CD14-positive monocyte (primary cell): ENCODE results near the gene TERB1. TPM values are rescaled to one million over a fixed set of nuclear protein-coding genes. Genes with fewer than 3 reads are reported as not detected.

Source experiments
- DNase-seq, 3 donors: peaks; one replicate each; pipeline ENCODE4 v3.0.0-alpha.2; 2011 to 2022
- H2AFZ ChIP-seq: 2 replicates; pipeline ENCODE4 v1.6.0; 2012; ENCODE audit warnings: mild to moderate bottlenecking, low read depth, low read length, inconsistent platforms; ENCODE audit not compliant: insufficient read depth, poor library complexity, severe bottlenecking
- H3K27ac ChIP-seq, 2 donors: 1 replicate in 1 of 2; 2 replicates in 1 of 2; pipeline ENCODE4 v1.5.1; 2012 to 2013; ENCODE audit warnings: low read length in 2 of 2, control low read depth in 1 of 2, inconsistent platforms in 1 of 2, low read depth in 1 of 2, mild to moderate bottlenecking in 1 of 2
- H3K27me3 ChIP-seq, 2 donors: one replicate each; pipeline versions ENCODE4 v1.6.0 to v1.6.1; 2011 to 2013; ENCODE audit warnings: low read length in 2 of 2; ENCODE audit not compliant: control insufficient read depth in 2 of 2, insufficient read depth in 2 of 2
- H3K36me3 ChIP-seq, 2 donors: replicated peaks in 1 of 2; 1 replicate in 1 of 2; 2 replicates in 1 of 2; pipeline versions ENCODE4 v1.5.1 to v1.6.1; 2012 to 2013; ENCODE audit warnings: low read length in 2 of 2, control low read depth in 1 of 2, inconsistent platforms in 1 of 2, mild to moderate bottlenecking in 1 of 2; ENCODE audit not compliant: insufficient read depth in 2 of 2, control insufficient read depth in 1 of 2
- H3K4me1 ChIP-seq, 2 donors: 1 replicate in 1 of 2; 2 replicates in 1 of 2; pipeline versions ENCODE4 v1.5.1 to v1.6.1; 2012 to 2013; ENCODE audit warnings: low read length in 2 of 2, control low read depth in 1 of 2, inconsistent platforms in 1 of 2, mild to moderate bottlenecking in 1 of 2, moderate library complexity in 1 of 2; ENCODE audit not compliant: insufficient read depth in 2 of 2, control insufficient read depth in 1 of 2
- H3K4me2 ChIP-seq: replicated peaks from 2 replicates; pipeline ENCODE3; 2012; ENCODE audit warnings: low read length, moderate library complexity, mild to moderate bottlenecking; ENCODE audit not compliant: poor library complexity, severe bottlenecking; ENCODE audit errors: extremely low read depth
- H3K4me3 ChIP-seq, 3 experiments: fragments of 200-600 bp in 1 of 3; sonication (generic) in 1 of 3; replicated peaks in 1 of 3; 1 replicate in 2 of 3; 2 replicates in 1 of 3; pipeline ENCODE4 v1.5.1; 2011 to 2013; ENCODE audit warnings: low read length in 3 of 3, mild to moderate bottlenecking in 3 of 3, control low read depth in 2 of 3, low read depth in 2 of 3, inconsistent platforms in 1 of 3, moderate library complexity in 1 of 3
- H3K79me2 ChIP-seq: 2 replicates; pipeline ENCODE4 v1.6.0; 2012; ENCODE audit warnings: mild to moderate bottlenecking, control low read depth, inconsistent platforms, low read length, moderate library complexity; ENCODE audit not compliant: insufficient read depth
- H3K9ac ChIP-seq: 2 replicates; pipeline ENCODE4 v1.6.0; 2017; ENCODE audit warnings: low read length, mild to moderate bottlenecking; ENCODE audit not compliant: insufficient read depth, poor library complexity, severe bottlenecking
- H3K9me3 ChIP-seq, 2 donors: replicated peaks in 1 of 2; 1 replicate in 1 of 2; 2 replicates in 1 of 2; pipeline versions ENCODE4 v1.5.1 to v1.6.1; 2012 to 2013; ENCODE audit warnings: low read length in 2 of 2, control low read depth in 1 of 2; ENCODE audit not compliant: control insufficient read depth in 1 of 2, insufficient read depth in 1 of 2
- H4K20me1 ChIP-seq: 2 replicates; pipeline ENCODE4 v1.6.0; 2012; ENCODE audit warnings: mild to moderate bottlenecking, low read length, control low read depth, moderate library complexity; ENCODE audit not compliant: insufficient read depth
- H3K27ac Mint-ChIP-seq, 7 donors: one replicate each; pipeline ENCODE4 v1.8.0; 2020; ENCODE audit warnings: mild to moderate bottlenecking in 7 of 7, mixed read lengths in 7 of 7, moderate library complexity in 6 of 7, inconsistent platforms in 2 of 7
- H3K27me3 Mint-ChIP-seq, 3 donors: one replicate each; pipeline ENCODE4 v1.8.0; 2021 to 2022; ENCODE audit warnings: low read depth in 3 of 3, mild to moderate bottlenecking in 3 of 3, mixed read lengths in 3 of 3, moderate library complexity in 3 of 3, inconsistent platforms in 1 of 3
- H3K36me3 Mint-ChIP-seq, 2 donors: one replicate each; pipeline ENCODE4 v1.8.0; 2020; ENCODE audit warnings: mixed read lengths in 2 of 2, inconsistent platforms in 1 of 2, mild to moderate bottlenecking in 1 of 2
- H3K4me1 Mint-ChIP-seq: one replicate; pipeline ENCODE4 v1.8.0; 2020; ENCODE audit warnings: mild to moderate bottlenecking, mixed read lengths
- H3K4me3 Mint-ChIP-seq, 2 donors: one replicate each; pipeline ENCODE4 v1.8.0; 2020; ENCODE audit warnings: mild to moderate bottlenecking in 2 of 2, mixed read lengths in 2 of 2, moderate library complexity in 1 of 2
- H3K9me3 Mint-ChIP-seq, 7 donors: one replicate each; pipeline ENCODE4 v1.8.0; 2020 to 2022; ENCODE audit warnings: mixed read lengths in 7 of 7, mild to moderate bottlenecking in 6 of 7, moderate library complexity in 6 of 7, inconsistent platforms in 2 of 7
- WGBS: methylation state at CpG from one replicate; pipeline ENCODE4 v1.1.5; 2013; ENCODE audit warnings: missing lambda C conversion rate; ENCODE audit not compliant: insufficient coverage; 5-methylcytosine and 5-hydroxymethylcytosine counted together
- intact Hi-C, 2 donors: fragments of 100-400 bp; cut with micrococcal nuclease; formaldehyde crosslinking; loops; one replicate each; pipeline versions ENCODE4 v1.15.0 to v1.15.1; 2023
- polyA plus RNA-seq, 3 donors: library from polyadenylated mRNA; depleted of rRNA in 1 of 3; unstranded in 2 of 3; stranded (reverse) in 1 of 3; fragments of 300-500 nt in 2 of 3; fragments of >200 nt in 1 of 3; fragmentation: Illumina TruSeq in 2 of 3; gene quantifications; 1 replicate in 2 of 3; 2 replicates in 1 of 3; pipeline ENCODE4 v1.2.3, GENCODE V29; 2012 to 2021
- TF ChIP-seq, protein P1 (sequence below): fragments of 200-600 bp; IDR thresholded peaks from one replicate; pipeline ENCODE4 v1.8.0; 2022; ENCODE audit warnings: antibody characterized with exemption, mild to moderate bottlenecking

Gene TERB1
- polyA plus RNA-seq, 3 donors: not detected

DNA sequence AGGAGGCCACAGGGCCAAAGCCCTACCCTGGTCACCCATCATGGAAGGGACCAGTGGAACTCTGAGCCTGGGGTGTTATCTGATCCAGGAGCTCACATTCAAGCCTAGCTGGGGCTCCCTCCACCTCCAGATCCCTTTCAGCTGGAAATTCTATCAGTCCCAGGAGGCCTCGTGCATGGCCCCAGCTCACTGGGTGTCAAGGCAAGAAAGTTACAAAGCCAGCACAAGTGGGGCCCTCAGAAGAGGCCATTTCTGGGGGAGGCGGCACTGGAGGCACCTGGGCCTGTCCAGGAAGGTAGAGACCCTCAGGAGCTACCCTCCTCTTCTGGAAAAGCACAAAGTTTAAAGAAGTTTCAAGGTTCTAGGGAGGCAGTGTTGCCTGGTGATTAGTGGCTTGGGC is 47.6 kb upstream of the TERB1 start:
- Histone ChIP-seq H3K27me3 (peaks cover 16 to 54% of the 10 kb centered on the region in 2 donors), H2AFZ (no peak overlapping the region), H4K20me1 (no peaks in the 10 kb centered on the region), H3K9me3 (peaks cover 0 to 11% of the 10 kb centered on the region in 2 donors), H3K79me2 (no peaks in the 10 kb centered on the region), H3K4me2 (no peak overlapping the region), H3K36me3 (no peaks in the 10 kb centered on the region), H3K4me3 (no peak overlapping the region), H3K4me1 (peaks cover 13 to 21% of the 10 kb centered on the region in 2 donors), H3K27ac (no peak overlapping the region), H3K9ac (no peak overlapping the region)
- TF ChIP-seq, protein P1, sequence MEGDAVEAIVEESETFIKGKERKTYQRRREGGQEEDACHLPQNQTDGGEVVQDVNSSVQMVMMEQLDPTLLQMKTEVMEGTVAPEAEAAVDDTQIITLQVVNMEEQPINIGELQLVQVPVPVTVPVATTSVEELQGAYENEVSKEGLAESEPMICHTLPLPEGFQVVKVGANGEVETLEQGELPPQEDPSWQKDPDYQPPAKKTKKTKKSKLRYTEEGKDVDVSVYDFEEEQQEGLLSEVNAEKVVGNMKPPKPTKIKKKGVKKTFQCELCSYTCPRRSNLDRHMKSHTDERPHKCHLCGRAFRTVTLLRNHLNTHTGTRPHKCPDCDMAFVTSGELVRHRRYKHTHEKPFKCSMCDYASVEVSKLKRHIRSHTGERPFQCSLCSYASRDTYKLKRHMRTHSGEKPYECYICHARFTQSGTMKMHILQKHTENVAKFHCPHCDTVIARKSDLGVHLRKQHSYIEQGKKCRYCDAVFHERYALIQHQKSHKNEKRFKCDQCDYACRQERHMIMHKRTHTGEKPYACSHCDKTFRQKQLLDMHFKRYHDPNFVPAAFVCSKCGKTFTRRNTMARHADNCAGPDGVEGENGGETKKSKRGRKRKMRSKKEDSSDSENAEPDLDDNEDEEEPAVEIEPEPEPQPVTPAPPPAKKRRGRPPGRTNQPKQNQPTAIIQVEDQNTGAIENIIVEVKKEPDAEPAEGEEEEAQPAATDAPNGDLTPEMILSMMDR: no peak
- peaks cover 0 to 5% of the 10 kb centered on the region in 2 donors for H3K36me3 Mint-ChIP-seq
- WGBS: no CpG with 5 or more reads among the region's 2 CpGs
- H3K27me3 Mint-ChIP-seq: peaks cover 49 to 91% (median 66%) of the 10 kb centered on the region in 3 donors
- DNase-seq: no peak
- no peak overlapping the region for H3K4me3 Mint-ChIP-seq
- peaks cover 0 to 11% (median 2%) of the 10 kb centered on the region in 7 donors for H3K9me3 Mint-ChIP-seq
- intact Hi-C loops: no loop called here
- peaks cover 24% of the 10 kb centered on the region for H3K4me1 Mint-ChIP-seq
- H3K27ac Mint-ChIP-seq: no peak overlapping the region

DNA sequence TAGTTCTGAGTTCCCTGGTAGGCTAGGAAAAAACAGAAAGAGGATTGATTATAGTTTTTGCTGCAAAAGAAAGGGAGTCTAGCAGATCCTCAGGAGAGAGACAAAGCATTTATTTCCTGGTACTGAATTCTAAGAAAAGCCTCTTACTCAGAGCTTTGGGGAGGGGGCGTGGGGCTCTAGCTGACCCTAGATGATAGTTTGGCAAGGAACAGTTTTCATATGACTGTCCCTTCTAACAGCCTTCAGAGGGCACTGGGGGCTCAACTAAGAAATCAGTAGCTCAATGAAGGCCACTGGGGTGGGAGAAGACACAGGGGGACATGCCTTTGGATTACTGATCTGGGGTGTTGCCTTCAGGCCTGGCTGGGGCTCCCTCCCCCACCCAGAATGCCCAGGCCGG is 46.8 kb upstream of the TERB1 start:
- H3K4me2 ChIP-seq: no peak overlapping the region
- Mint-ChIP-seq H3K4me1 (peaks cover 24% of the 10 kb centered on the region), H3K36me3 (peaks cover 0 to 9% of the 10 kb centered on the region in 2 donors), H3K9me3 (peaks cover 0 to 11% (median 3%) of the 10 kb centered on the region in 7 donors), H3K4me3 (no peak overlapping the region), H3K27ac (no peak overlapping the region), H3K27me3 (peaks cover 57 to 91% (median 74%) of the 10 kb centered on the region in 3 donors)
- no peak for DNase-seq
- no peak overlapping the region for H3K4me3 ChIP-seq
- no peaks in the 10 kb centered on the region for H3K79me2 ChIP-seq
- WGBS: 100% methylated on average over 1 of the region's 2 CpGs
- H3K27ac ChIP-seq: no peak overlapping the region
- H3K4me1 ChIP-seq: peaks cover 13 to 18% of the 10 kb centered on the region in 2 donors
- no peak overlapping the region for H3K9ac ChIP-seq
- peaks cover 22 to 59% of the 10 kb centered on the region in 2 donors for H3K27me3 ChIP-seq
- H4K20me1 ChIP-seq: no peaks in the 10 kb centered on the region
- intact Hi-C loops: no loop called here
- H3K9me3 ChIP-seq: peaks cover 0 to 14% of the 10 kb centered on the region in 2 donors
- no peak overlapping the region for H2AFZ ChIP-seq
- TF ChIP-seq, protein P1: no peak
- H3K36me3 ChIP-seq: no peaks in the 10 kb centered on the region
